ENCODE measurements around the gene TRIP10.

DNA sequence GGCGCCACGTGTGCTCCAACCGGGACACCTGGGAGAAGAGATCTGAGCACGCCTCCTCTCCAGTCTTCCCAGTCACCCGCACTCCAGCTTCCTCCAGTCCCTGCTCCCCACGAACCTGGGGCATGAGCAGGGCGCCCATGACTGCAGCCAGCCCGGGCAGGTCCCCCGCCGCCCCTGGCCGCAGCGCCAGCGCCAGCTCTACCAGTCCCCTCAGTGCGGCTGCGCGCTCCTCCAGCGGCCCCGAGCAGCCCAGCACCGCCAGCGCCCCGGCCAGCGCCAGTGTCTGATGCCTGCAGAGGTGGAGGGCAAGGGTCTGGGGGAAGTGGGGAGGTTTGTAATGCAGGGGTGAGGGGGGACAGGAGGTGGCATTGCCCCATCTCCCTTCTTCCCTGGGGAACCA is 14.7 kb downstream of the TRIP10 start:
- TF ChIP-seq, protein P1, sequence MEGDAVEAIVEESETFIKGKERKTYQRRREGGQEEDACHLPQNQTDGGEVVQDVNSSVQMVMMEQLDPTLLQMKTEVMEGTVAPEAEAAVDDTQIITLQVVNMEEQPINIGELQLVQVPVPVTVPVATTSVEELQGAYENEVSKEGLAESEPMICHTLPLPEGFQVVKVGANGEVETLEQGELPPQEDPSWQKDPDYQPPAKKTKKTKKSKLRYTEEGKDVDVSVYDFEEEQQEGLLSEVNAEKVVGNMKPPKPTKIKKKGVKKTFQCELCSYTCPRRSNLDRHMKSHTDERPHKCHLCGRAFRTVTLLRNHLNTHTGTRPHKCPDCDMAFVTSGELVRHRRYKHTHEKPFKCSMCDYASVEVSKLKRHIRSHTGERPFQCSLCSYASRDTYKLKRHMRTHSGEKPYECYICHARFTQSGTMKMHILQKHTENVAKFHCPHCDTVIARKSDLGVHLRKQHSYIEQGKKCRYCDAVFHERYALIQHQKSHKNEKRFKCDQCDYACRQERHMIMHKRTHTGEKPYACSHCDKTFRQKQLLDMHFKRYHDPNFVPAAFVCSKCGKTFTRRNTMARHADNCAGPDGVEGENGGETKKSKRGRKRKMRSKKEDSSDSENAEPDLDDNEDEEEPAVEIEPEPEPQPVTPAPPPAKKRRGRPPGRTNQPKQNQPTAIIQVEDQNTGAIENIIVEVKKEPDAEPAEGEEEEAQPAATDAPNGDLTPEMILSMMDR (conservative IDR thresholded peaks at IDR 0.05; ENCODE audit: low read depth, low read length) = no peak
- TF ChIP-seq EZH2 (IDR thresholded peaks at IDR 0.05; ENCODE audit: low read length, unreplicated experiment) = no peak
- TF ChIP-seq EZH2phosphoT487 (IDR thresholded peaks at IDR 0.05; ENCODE audit: borderline replicate concordance, low read length) = no peak
